SK-N-MC (cell line): ENCODE data around the gene MRTFB.
"Not testable (repeated sequence)": the region's sequence is repeated elsewhere in the genome, so short reads cannot be mapped to it uniquely, and the experiment has no call there.

ENCODE experiments used
- DNase-seq: peaks from one replicate; pipeline ENCODE4 v3.0.0-alpha.2; 2011; ENCODE audit warnings: low read depth, low spot score
- H3K27ac ChIP-seq: fragments of 200-600 bp; sonication (generic); 2 replicates; pipeline ENCODE4 v1.5.1; 2016; ENCODE audit warnings: mixed run types
- H3K36me3 ChIP-seq: fragments of 200-600 bp; sonication (generic); 2 replicates; pipeline ENCODE4 v1.6.1; 2017; ENCODE audit warnings: antibody characterized with exemption, low read length, mixed read lengths; ENCODE audit not compliant: insufficient read depth
- H3K4me3 ChIP-seq: fragments of 200-600 bp; sonication (generic); 2 replicates; pipeline ENCODE4 v1.5.1; 2016
- H3K9ac ChIP-seq: fragments of 200-600 bp; sonication (generic); 2 replicates; pipeline ENCODE4 v1.8.0; 2017; ENCODE audit warnings: mixed run types, mixed read lengths; ENCODE audit not compliant: insufficient read length
- H3K9me3 ChIP-seq: fragments of 200-600 bp; sonication (generic); 2 replicates; pipeline ENCODE4 v1.6.1; 2017; ENCODE audit warnings: low read depth, mild to moderate bottlenecking, antibody characterized with exemption, low read length, moderate library complexity, mixed read lengths
- EZH2 ChIP-seq: fragments of 200-600 bp; sonication (generic); IDR thresholded peaks from one replicate; pipeline ENCODE4 v1.6.1; 2017; ENCODE audit warnings: antibody characterized with exemption
- FOXP2 ChIP-seq: optimal IDR thresholded peaks from 2 replicates; pipeline ENCODE3; 2011; ENCODE audit warnings: mild to moderate bottlenecking, moderate library complexity; ENCODE audit not compliant: insufficient read depth; ENCODE audit errors: extremely low read length, control extremely low read depth
- POLR2AphosphoS5 ChIP-seq: IDR thresholded peaks from 2 replicates; pipeline ENCODE4 v1.6.1; 2012; ENCODE audit warnings: mild to moderate bottlenecking, low read depth, low read length, borderline replicate concordance

MRTFB gene

DNA sequence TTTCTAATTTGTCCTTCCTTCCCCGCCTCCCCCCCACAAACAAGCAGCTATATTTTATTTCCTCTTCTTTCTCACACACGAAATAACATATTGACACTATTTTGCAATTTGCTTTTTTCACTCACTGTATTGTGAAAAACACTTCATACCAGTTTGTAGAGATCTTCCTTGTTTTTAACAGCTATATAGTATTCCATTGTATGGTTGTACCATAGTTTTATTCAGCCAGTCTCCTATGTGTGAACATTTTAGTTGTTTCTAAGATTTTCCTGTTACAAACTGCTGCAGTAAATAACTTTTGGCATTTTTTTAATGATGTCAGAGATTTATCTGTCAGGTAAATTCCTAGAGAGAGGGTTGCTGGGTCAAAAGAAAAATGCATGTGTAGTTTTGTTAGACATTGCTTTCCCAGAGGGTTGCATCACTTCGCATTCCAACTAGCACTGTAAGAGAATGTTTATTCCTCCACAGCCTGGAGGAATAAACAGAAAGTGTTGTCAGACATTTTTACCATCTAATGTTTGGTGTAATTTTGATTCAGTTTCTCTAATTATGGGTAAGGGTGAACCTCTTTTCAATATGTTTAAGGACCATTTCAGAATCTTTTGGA lies 101.2 kb downstream of the MRTFB start:
- no peak for TF ChIP-seq FOXP2
- TF ChIP-seq POLR2AphosphoS5, result no peak
- no peak for TF ChIP-seq EZH2
- DNase-seq, result no peak
- H3K9ac ChIP-seq, result no peak overlapping the region

DNA sequence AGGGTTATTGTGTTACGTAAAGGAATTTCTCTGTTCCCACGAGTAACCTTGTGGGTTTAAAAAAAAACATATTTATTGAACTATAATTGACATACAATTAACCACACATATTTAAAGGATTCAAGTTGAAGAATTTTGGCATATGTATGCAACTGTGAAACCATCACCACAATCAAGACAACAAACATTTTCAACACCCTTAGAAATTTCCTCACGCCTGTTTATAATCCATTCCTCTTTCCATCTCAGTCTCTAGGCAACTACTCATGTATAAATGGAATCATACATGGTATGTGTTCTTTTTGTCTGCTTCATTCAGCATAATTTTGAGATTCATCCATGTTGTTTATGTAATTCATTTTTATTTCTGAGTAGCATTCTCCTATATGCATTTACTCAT lies 104.0 kb downstream of the MRTFB start:
- DNase-seq, result no peak
- TF ChIP-seq FOXP2 (no peak), POLR2AphosphoS5 (no peak), EZH2 (no peak)
- peaks cover 9% of the 10 kb centered on the region; the same call in 1 of the 2 replicates for H3K9me3 ChIP-seq
- H3K4me3 ChIP-seq, result no peak overlapping the region
- no peak overlapping the region for H3K27ac ChIP-seq
- H3K9ac ChIP-seq, result no peak overlapping the region
- 0 out of 2 replicates have a peak, but pooled peaks cover 7% of the 10 kb centered on the region for H3K36me3 ChIP-seq

More for the DNA sequence above, 101.2 kb downstream of the MRTFB start:
- H3K27ac ChIP-seq, result no peak overlapping the region
- no peak overlapping the region for H3K4me3 ChIP-seq
- peaks cover 12% of the 10 kb centered on the region; the same call in 1 of the 2 replicates for H3K36me3 ChIP-seq
- H3K9me3 ChIP-seq, result peaks cover 9% of the 10 kb centered on the region; the same call in 1 of the 2 replicates

DNA sequence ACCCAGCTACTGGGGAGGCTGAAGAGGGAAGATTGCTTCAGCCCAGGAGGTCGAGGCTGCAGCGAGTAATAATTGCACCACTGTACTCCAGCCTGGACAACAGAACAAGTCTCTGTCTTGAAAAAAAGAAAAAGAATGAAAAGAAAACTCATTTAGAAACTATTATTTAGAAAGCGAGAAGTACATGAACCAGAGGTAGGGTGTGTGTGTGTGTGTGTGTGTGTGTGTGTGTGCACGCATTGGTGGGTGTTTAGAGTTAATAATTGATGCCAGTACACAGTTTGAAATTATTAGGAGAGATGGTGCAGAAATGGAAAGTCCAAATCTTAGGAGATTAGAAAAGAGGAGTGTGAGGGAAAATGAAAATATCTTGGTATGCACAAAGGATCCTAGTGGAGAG lies 106.6 kb downstream of the MRTFB start:
- H3K27ac ChIP-seq, result no peak overlapping the region
- H3K9me3 ChIP-seq, result peaks cover 3% of the 10 kb centered on the region; the same call in 1 of the 2 replicates
- H3K36me3 ChIP-seq, result 0 out of 2 replicates have a peak, but pooled peaks cover 3% of the 10 kb centered on the region
- H3K4me3 ChIP-seq, result no peak overlapping the region
- no peak overlapping the region for H3K9ac ChIP-seq
- DNase-seq, result no peak
- TF ChIP-seq FOXP2, result no peak
- no peak for TF ChIP-seq POLR2AphosphoS5
- no peak for TF ChIP-seq EZH2

GRCh38 chr16:14179116-14179515 lies 108.0 kb downstream of the MRTFB start:
- H3K27ac ChIP-seq, result no peak overlapping the region
- no peak for DNase-seq
- no peak overlapping the region for H3K4me3 ChIP-seq
- TF ChIP-seq POLR2AphosphoS5, result no peak
- TF ChIP-seq FOXP2, result no peak
- no peak for TF ChIP-seq EZH2
- H3K9ac ChIP-seq, result no peak overlapping the region
- H3K36me3 ChIP-seq, result 0 out of 2 replicates have a peak, but pooled peaks cover under 1% of the 10 kb centered on the region
- no peaks in the 10 kb centered on the region for H3K9me3 ChIP-seq

DNA sequence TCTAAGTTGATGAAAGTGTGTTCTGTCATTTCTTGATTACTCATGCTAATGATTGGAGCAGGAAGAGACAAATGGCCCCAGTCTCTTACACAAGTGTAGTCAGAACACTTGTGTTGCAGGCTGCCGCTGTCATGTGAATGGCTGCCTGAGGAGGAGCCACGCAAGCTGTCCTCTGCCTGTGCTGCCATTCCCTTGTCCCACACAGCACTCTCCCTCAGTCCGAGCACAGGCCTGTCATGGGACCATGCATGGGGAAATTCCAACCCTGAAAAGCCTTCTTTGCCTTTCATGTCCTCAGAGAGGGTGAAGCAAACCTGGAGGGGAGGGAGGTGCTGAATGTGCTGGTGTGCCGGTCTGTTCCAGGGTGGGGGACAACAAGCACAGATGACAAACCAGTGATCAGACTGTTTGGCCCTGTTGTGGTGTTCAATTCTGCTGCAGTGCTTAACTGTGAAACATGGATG lies 109.4 kb downstream of the MRTFB start:
- Histone ChIP-seq H3K4me3 (no peak overlapping the region), H3K9ac (no peak overlapping the region), H3K36me3 (no peaks in the 10 kb centered on the region), H3K9me3 (no peaks in the 10 kb centered on the region), H3K27ac (peak overlapping the region; percentile 72; the same call in 1 of the 2 replicates)
- DNase-seq, result no peak
- TF ChIP-seq FOXP2 (peak; percentile 18), EZH2 (no peak)

DNA sequence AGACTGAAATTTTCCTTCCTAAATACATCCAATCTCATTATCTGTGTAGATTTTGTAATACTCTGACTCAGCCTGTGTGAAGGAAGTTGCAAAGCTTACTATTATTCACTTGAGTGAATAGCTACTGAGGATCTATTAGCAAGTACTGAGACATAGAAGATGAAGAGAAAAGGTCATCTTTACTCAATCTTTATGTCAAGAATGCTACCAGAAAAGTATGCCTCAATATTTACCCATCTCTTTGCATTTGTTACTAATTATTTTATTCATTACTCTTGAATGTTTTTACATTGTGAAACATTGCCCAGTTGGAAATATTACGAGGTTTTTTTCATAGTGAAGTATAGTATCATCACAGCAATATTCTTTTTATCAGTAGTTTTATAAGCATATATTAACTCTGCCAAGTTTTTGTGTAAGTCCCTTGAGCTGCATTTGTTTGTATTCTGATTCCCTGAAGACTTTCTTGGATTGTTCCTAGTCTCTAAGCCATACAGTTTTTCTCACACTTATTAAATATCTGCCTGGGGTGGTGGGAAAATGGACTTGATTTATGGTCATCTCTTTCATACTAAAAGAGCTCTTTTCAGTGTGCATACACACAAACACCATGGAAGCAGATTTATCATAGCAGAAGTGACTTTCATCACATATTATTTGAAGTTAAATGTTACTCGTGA lies 110.4 kb downstream of the MRTFB start:
- Histone ChIP-seq H3K4me3 (peak overlapping the region; percentile 34), H3K9ac (no peak overlapping the region), H3K27ac (peak overlapping the region; percentile 72), H3K36me3 (no peaks in the 10 kb centered on the region), H3K9me3 (no peaks in the 10 kb centered on the region)
- peak; percentile 71 for DNase-seq
- no peak for TF ChIP-seq FOXP2
- no peak for TF ChIP-seq EZH2

- no peak for DNase-seq
- Histone ChIP-seq H3K27ac (no peak overlapping the region), H3K9me3 (no peaks in the 10 kb centered on the region), H3K4me3 (no peak overlapping the region), H3K36me3 (no peaks in the 10 kb centered on the region), H3K9ac (no peak overlapping the region)
- TF ChIP-seq EZH2 (no peak), FOXP2 (no peak)
Measured at GRCh38 chr16:14182999-14183398, 111.9 kb downstream of the MRTFB start.

- not testable (repeated sequence) for DNase-seq, H3K27ac ChIP-seq, H3K36me3 ChIP-seq, H3K4me3 ChIP-seq, H3K9ac ChIP-seq, H3K9me3 ChIP-seq
Measured at GRCh38 chr16:14183962-14184361, 112.8 kb downstream of the MRTFB start.
